Endothelial cell of umbilical vein (primary cell): ENCODE data around the gene FCN2.

ENCODE experiments used
- CTCF ChIP-seq, 2 donors: IDR thresholded peaks; 1 replicate in 1 of 2; 2 replicates in 1 of 2; pipeline ENCODE4 v1.5.1; 2011; ENCODE audit warnings: low read length in 2 of 2, mild to moderate bottlenecking in 2 of 2, moderate library complexity in 2 of 2, control low read depth in 1 of 2, inconsistent platforms in 1 of 2, low read depth in 1 of 2; ENCODE audit not compliant: insufficient read depth in 1 of 2; ENCODE audit errors: extremely low read depth in 1 of 2
- EZH2 ChIP-seq: IDR thresholded peaks from 2 replicates; pipeline ENCODE4 v1.6.1; 2012; ENCODE audit warnings: borderline replicate concordance, low read depth, mild to moderate bottlenecking, moderate library complexity, low read length, inconsistent platforms; ENCODE audit not compliant: severe bottlenecking

GRCh38 chr9:134836406-134836970 lies 44.1 kb upstream of the FCN2 start:
- TF ChIP-seq CTCF (IDR thresholded peaks at IDR 0.05; ENCODE audit: extremely low read depth in 1 of 2, insufficient read depth in 1 of 2, low read depth in 1 of 2, low read length in 2 of 2), result no peak
- TF ChIP-seq EZH2, result no peak
